Loucy (cell line): Measurements from ENCODE around the gene OTUB2.

Experiments used
- EZH2phosphoT487 ChIP-seq: fragments of 200-600 bp; IDR thresholded peaks from 2 replicates; pipeline ENCODE4 v1.6.1; 2018; ENCODE audit warnings: antibody characterized with exemption, mild to moderate bottlenecking, moderate library complexity, borderline replicate concordance
- TF ChIP-seq, protein P1 (sequence below): fragments of 200-600 bp; sonication (generic); conservative IDR thresholded peaks from 2 replicates; pipeline ENCODE4 v1.5.1; 2014; ENCODE audit warnings: mild to moderate bottlenecking, antibody characterized with exemption, low read length

GRCh38 chr14:94021416-94022157 lies 4.6 kb upstream of the OTUB2 start:
- TF ChIP-seq, protein P1, sequence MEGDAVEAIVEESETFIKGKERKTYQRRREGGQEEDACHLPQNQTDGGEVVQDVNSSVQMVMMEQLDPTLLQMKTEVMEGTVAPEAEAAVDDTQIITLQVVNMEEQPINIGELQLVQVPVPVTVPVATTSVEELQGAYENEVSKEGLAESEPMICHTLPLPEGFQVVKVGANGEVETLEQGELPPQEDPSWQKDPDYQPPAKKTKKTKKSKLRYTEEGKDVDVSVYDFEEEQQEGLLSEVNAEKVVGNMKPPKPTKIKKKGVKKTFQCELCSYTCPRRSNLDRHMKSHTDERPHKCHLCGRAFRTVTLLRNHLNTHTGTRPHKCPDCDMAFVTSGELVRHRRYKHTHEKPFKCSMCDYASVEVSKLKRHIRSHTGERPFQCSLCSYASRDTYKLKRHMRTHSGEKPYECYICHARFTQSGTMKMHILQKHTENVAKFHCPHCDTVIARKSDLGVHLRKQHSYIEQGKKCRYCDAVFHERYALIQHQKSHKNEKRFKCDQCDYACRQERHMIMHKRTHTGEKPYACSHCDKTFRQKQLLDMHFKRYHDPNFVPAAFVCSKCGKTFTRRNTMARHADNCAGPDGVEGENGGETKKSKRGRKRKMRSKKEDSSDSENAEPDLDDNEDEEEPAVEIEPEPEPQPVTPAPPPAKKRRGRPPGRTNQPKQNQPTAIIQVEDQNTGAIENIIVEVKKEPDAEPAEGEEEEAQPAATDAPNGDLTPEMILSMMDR: no peak
- no peak for TF ChIP-seq EZH2phosphoT487
